HG03575 (cell line): ENCODE measurements around the gene KCTD6.
"Not testable (repeated sequence)": the region's sequence is repeated elsewhere in the genome, so short reads cannot be mapped to it uniquely, and the experiment has no call there.

Experiments
- ATAC-seq: cut with Tn5 transposase; IDR thresholded peaks from one replicate; pipeline ENCODE4 v1.9.1; 2021; ENCODE audit not compliant: unreplicated experiment, insufficient number of reproducible peaks, low FRiP score; ENCODE audit errors: extremely low read depth

Gene KCTD6

GRCh38 chr3:58520403-58521335, 28.8 kb downstream of the KCTD6 start:
- ATAC-seq, result no peak

- no peak for ATAC-seq
Observed at GRCh38 chr3:58521336-58521670, 29.4 kb downstream of the KCTD6 start.

GRCh38 chr3:58521917-58522631, 30.2 kb downstream of the KCTD6 start:
- no peak for ATAC-seq

GRCh38 chr3:58522759-58523425, 31.0 kb downstream of the KCTD6 start:
- no peak for ATAC-seq

GRCh38 chr3:58524326-58524888, 32.5 kb downstream of the KCTD6 start:
- no peak for ATAC-seq

- no peak for ATAC-seq
Observed at GRCh38 chr3:58526515-58526957, 34.6 kb downstream of the KCTD6 start.

- not testable (repeated sequence) for ATAC-seq
Observed at GRCh38 chr3:58527440-58527839, 35.5 kb downstream of the KCTD6 start.

- ATAC-seq, result no peak
Observed at GRCh38 chr3:58528629-58529028, 36.7 kb downstream of the KCTD6 start.

GRCh38 chr3:58529516-58530353, 37.8 kb downstream of the KCTD6 start:
- no peak for ATAC-seq

- no peak for ATAC-seq
Observed at GRCh38 chr3:58530354-58530865, 38.5 kb downstream of the KCTD6 start.

GRCh38 chr3:58531555-58531954, 39.7 kb downstream of the KCTD6 start:
- no peak for ATAC-seq

GRCh38 chr3:58531956-58532355, 40.1 kb downstream of the KCTD6 start:
- no peak for ATAC-seq

GRCh38 chr3:58532794-58533220, 40.9 kb downstream of the KCTD6 start:
- ATAC-seq, result no peak

- ATAC-seq, result no peak
Observed at GRCh38 chr3:58534592-58535494, 42.9 kb downstream of the KCTD6 start.

GRCh38 chr3:58535531-58536500, 43.9 kb downstream of the KCTD6 start:
- no peak for ATAC-seq
